Hepatocyte (in vitro differentiated cells): ENCODE data around the gene HNRNPH3. TPM values are rescaled to one million over a fixed set of nuclear protein-coding genes. Genes with fewer than 3 reads are reported as not detected.
A peak's percentile ranks its signal among the peaks of the same experiment; 100 is the strongest.

Source experiments
- DNase-seq: peaks from one replicate; pipeline ENCODE4 v3.0.0-alpha.2; 2016; ENCODE audit warnings: low spot score
- H2AFZ ChIP-seq: fragments of 200-600 bp; sonication (generic); 2 replicates; pipeline ENCODE4 v1.6.0; 2016; ENCODE audit warnings: antibody characterized with exemption, mild to moderate bottlenecking
- H3K27ac ChIP-seq: fragments of 200-600 bp; sonication (generic); 2 replicates; pipeline ENCODE4 v1.5.1; 2016; ENCODE audit warnings: mild to moderate bottlenecking
- H3K27me3 ChIP-seq: fragments of 200-600 bp; sonication (generic); 2 replicates; pipeline ENCODE4 v1.6.1; 2016
- H3K36me3 ChIP-seq: fragments of 200-600 bp; sonication (generic); replicated peaks from 2 replicates; pipeline ENCODE4 v1.5.1; 2016; ENCODE audit warnings: low read depth; ENCODE audit not compliant: insufficient read depth
- H3K4me1 ChIP-seq: fragments of 200-600 bp; sonication (generic); 2 replicates; pipeline ENCODE4 v1.5.1; 2016; ENCODE audit warnings: mild to moderate bottlenecking, moderate library complexity; ENCODE audit not compliant: insufficient read depth
- H3K4me2 ChIP-seq: fragments of 200-600 bp; sonication (generic); 2 replicates; pipeline ENCODE4 v1.6.0; 2016
- H3K4me3 ChIP-seq: fragments of 200-600 bp; sonication (generic); 2 replicates; pipeline ENCODE4 v1.5.1; 2016; ENCODE audit warnings: mild to moderate bottlenecking
- H3K79me2 ChIP-seq: fragments of 200-600 bp; sonication (generic); 2 replicates; pipeline ENCODE4 v1.6.0; 2017; ENCODE audit warnings: mild to moderate bottlenecking
- H3K9me2 ChIP-seq: fragments of 200-600 bp; sonication (generic); replicated peaks from 2 replicates; pipeline ENCODE4 v1.6.0; 2017; ENCODE audit warnings: mild to moderate bottlenecking; ENCODE audit not compliant: insufficient read depth
- H3K9me3 ChIP-seq: fragments of 200-600 bp; sonication (generic); 2 replicates; pipeline ENCODE4 v1.5.1; 2016; ENCODE audit warnings: low read depth, mild to moderate bottlenecking
- H4K20me1 ChIP-seq: fragments of 200-600 bp; sonication (generic); 2 replicates; pipeline ENCODE4 v1.6.0; 2016; ENCODE audit warnings: mild to moderate bottlenecking; ENCODE audit not compliant: insufficient read depth, poor library complexity, severe bottlenecking
- EZH2 ChIP-seq: fragments of 200-600 bp; sonication (generic); IDR thresholded peaks from 2 replicates; pipeline ENCODE4 v1.6.1; 2016; ENCODE audit warnings: antibody characterized with exemption, mild to moderate bottlenecking, borderline replicate concordance
- EZH2phosphoT487 ChIP-seq: fragments of 200-600 bp; sonication (generic); IDR thresholded peaks from one replicate; pipeline ENCODE4 v1.6.1; 2018; ENCODE audit warnings: antibody characterized with exemption, mild to moderate bottlenecking, low read depth, moderate library complexity; ENCODE audit not compliant: unreplicated experiment, severe bottlenecking
- WGBS: methylation state at CpG from one replicate; pipeline ENCODE4 v1.1.6; 2016; ENCODE audit warnings: low lambda C conversion rate; ENCODE audit errors: missing lambda C conversion rate; 5-methylcytosine and 5-hydroxymethylcytosine counted together
- polyA plus RNA-seq: library from polyadenylated mRNA; unstranded; fragments of >200 nt; fragmentation: Nextera tagmentation; extraction: Ambion mirVana; gene quantifications from 2 replicates; pipeline ENCODE4 v1.2.1, GENCODE V29; 2016
- total RNA-seq: library from RNA; depleted of rRNA; stranded (reverse); fragments of >200 nt; gene quantifications from 2 replicates; pipeline ENCODE4 v1.2.3, GENCODE V29; 2014
- TF ChIP-seq, protein P1 (sequence below): fragments of 200-600 bp; sonication (generic); IDR thresholded peaks from 2 replicates; pipeline ENCODE4 v1.5.1; 2016; ENCODE audit warnings: antibody characterized with exemption, mild to moderate bottlenecking; ENCODE audit not compliant: poor library complexity

HNRNPH3 gene, protein sequence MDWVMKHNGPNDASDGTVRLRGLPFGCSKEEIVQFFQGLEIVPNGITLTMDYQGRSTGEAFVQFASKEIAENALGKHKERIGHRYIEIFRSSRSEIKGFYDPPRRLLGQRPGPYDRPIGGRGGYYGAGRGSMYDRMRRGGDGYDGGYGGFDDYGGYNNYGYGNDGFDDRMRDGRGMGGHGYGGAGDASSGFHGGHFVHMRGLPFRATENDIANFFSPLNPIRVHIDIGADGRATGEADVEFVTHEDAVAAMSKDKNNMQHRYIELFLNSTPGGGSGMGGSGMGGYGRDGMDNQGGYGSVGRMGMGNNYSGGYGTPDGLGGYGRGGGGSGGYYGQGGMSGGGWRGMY
- total RNA-seq (26.8 and 31.5 TPM in 2 replicates), polyA plus RNA-seq (134 and 135 TPM in 2 replicates)

DNA sequence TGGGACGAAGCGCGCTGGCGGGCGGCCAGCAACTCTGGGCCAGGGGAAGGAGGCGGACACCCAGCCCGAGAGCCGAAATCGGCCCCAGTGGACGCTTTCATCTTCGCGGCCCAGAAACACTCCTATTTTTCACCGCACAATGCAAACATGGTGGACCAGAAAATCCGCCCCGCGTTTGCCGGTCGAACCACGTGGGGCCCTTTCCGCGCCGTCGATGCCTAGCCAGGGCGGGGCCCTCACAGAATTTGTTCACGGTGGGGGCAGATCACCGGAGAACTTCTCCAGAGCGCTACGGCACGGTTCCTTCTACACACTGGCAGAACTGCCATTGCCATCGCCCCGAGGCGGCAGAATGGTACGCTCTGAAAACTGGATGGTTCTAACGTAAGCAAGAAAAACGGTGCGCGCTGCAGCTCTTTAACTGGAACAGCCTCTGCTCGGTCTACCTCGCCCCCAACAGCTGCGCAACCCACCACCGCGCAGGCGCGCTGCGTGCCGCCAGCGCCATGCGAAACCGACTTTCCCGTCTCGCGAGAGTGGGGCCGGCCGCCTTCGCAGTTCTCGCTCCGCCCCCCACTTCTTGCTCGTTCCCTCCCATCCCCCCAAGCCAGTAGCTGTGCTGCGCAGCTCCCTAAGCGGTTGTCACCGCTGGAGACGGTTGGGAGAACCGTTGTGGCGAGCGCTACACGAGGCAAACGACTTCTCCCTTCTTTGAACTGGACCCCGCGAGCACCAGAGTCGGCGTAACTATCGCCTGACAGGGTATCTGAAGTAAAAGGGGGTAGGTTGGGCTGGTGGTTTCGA is at the start of gene HNRNPH3:
TSS of gene HNRNPH3 (plus strand) at position 610 of the 804 bp plus-strand sequence. CDS start 5,158 bp downstream, outside the sequence.
- Histone ChIP-seq H3K4me2 (peak within 1 kb of the TSS; percentile 84), H3K27me3 (no peaks in the 10 kb centered on the region), H2AFZ (peak within 1 kb of the TSS; percentile 70), H3K4me1 (peaks cover 27% of the 10 kb centered on the region), H3K9me2 (no peaks in the 10 kb centered on the region), H3K36me3 (no peaks in the 10 kb centered on the region), H3K79me2 (peaks cover 50% of the 10 kb centered on the region), H4K20me1 (peaks cover 38% of the 10 kb centered on the region), H3K4me3 (peak within 1 kb of the TSS; percentile 84), H3K27ac (peak within 1 kb of the TSS; percentile 100), H3K9me3 (no peaks in the 10 kb centered on the region)
- no peak for TF ChIP-seq EZH2
- TF ChIP-seq, protein P1, sequence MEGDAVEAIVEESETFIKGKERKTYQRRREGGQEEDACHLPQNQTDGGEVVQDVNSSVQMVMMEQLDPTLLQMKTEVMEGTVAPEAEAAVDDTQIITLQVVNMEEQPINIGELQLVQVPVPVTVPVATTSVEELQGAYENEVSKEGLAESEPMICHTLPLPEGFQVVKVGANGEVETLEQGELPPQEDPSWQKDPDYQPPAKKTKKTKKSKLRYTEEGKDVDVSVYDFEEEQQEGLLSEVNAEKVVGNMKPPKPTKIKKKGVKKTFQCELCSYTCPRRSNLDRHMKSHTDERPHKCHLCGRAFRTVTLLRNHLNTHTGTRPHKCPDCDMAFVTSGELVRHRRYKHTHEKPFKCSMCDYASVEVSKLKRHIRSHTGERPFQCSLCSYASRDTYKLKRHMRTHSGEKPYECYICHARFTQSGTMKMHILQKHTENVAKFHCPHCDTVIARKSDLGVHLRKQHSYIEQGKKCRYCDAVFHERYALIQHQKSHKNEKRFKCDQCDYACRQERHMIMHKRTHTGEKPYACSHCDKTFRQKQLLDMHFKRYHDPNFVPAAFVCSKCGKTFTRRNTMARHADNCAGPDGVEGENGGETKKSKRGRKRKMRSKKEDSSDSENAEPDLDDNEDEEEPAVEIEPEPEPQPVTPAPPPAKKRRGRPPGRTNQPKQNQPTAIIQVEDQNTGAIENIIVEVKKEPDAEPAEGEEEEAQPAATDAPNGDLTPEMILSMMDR: no peak
- no peak for TF ChIP-seq EZH2phosphoT487
- DNase-seq: peak; percentile 100
- WGBS: 1% methylated on average over 73 of the region's 73 CpGs

DNA sequence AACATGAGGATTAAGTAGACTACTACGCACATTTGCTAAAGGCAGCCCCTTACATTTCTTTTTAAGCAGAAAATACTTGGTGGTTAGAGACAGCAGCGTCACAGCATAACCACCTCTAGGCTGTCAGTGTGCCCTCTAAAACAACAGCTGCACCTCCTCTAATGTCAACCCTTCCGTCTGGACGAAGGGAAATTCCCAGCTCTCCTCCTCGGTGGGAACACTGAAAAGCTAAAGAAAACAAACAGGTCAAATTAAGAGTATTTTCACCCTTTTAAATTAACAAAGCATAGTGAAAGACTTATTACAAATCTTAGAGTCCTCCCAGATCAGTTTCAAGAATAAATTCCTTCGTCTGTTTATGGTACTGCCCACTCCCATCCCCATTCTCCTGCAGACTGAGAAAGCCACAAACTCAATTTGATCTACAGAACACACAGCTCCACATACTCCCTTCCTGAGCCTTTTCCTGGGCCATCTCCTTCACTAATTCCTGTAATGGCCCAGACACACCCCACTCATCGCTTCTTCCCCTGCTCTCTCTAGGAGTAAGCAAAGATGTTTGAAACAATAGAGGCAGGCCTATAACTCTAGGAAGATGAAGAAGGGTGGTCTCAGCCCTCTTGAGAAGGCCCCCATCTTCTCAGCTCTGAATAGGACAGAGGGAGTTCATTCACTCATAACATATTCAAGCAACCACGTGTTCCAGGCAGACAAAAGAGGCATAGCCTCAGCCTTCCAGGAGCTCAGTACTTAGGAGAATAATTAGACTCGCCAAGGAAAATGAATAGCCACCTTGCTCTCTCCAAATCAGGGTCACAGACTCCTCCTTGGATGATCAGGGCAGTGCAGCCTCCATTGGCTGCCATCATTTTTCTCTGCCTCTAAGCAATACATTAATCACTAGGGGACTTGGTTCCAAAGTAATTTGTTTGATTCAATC is 47.5 kb upstream of the HNRNPH3 start:
- no peak for DNase-seq
- no peaks in the 10 kb centered on the region for H3K9me3 ChIP-seq
- H3K36me3 ChIP-seq: no peaks in the 10 kb centered on the region
- H3K27ac ChIP-seq: no peak overlapping the region
- H3K4me2 ChIP-seq: no peak overlapping the region
- no peaks in the 10 kb centered on the region for H3K9me2 ChIP-seq
- H2AFZ ChIP-seq: no peak overlapping the region
- TF ChIP-seq, protein P1: no peak
- TF ChIP-seq EZH2phosphoT487 (no peak), EZH2 (no peak)
- WGBS: 73% methylated on average over 9 of the region's 9 CpGs
- H3K79me2 ChIP-seq: no peaks in the 10 kb centered on the region
- H3K27me3 ChIP-seq: no peaks in the 10 kb centered on the region
- H4K20me1 ChIP-seq: no peaks in the 10 kb centered on the region
- no peaks in the 10 kb centered on the region for H3K4me1 ChIP-seq
- H3K4me3 ChIP-seq: no peak overlapping the region

DNA sequence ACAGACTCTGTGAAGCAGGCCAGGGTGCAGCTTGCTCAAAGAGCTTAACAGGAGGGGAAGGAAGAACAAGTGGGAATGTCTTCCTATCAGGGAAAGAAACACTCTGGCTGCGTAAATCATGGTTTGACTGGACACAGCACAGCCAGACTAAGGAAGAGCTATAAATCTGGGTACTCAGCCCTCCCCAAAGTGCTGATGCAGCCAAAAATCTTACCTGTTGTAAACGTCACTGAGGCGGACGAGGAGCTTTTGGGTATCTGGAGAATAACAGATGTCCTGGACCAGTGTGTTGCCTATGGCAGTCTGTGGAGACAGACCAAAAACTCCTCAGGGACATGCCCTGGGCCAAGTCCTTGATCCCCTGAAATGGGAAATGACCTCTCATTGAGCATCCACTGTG is 43.1 kb upstream of the HNRNPH3 start:
- Histone ChIP-seq H3K4me3 (no peak overlapping the region), H4K20me1 (no peaks in the 10 kb centered on the region), H3K4me2 (no peak overlapping the region), H2AFZ (no peak overlapping the region), H3K27ac (no peak overlapping the region), H3K9me2 (no peaks in the 10 kb centered on the region), H3K79me2 (no peaks in the 10 kb centered on the region), H3K36me3 (no peaks in the 10 kb centered on the region), H3K27me3 (no peaks in the 10 kb centered on the region), H3K9me3 (no peaks in the 10 kb centered on the region), H3K4me1 (no peaks in the 10 kb centered on the region)
- DNase-seq: no peak
- TF ChIP-seq, protein P1: no peak
- no peak for TF ChIP-seq EZH2
- 62% methylated on average over 4 of the region's 4 CpGs for WGBS
